NCI-H2196 treated with DMSO at 0.1 percent for 48 hours (cell line): Measurements from ENCODE around the gene KIAA1958.

Experiments
- DNase-seq: peaks from one replicate; lab custom pipeline; 2025; ENCODE audit not compliant: unreplicated experiment; lab: John Stamatoyannopoulos, UW

The KIAA1958 gene

GRCh38 chr9:112530751-112531205, 44.2 kb downstream of the KIAA1958 start:
- no peak for DNase-seq

GRCh38 chr9:112531666-112532282, 45.1 kb downstream of the KIAA1958 start:
- no peak for DNase-seq

DNA sequence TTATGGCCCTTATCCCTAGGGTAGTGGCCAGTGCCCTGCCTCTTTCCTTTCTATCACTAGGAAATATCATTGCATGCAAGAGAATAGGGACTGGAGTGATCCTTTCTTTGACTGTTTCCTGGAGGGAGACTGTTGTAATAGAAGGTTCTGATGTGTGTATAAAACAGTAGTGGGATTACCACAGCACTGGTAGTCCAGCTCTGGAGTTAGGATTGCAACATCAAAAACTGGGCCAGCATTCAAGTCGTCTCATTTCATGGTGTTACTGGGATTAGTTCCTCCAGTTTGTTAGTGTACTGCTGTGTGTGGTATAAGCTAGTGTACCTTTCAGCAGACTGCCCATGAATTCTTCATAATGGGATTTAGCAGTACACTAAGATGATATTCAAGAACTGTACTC, 45.8 kb downstream of the KIAA1958 start:
- no peak for DNase-seq

DNA sequence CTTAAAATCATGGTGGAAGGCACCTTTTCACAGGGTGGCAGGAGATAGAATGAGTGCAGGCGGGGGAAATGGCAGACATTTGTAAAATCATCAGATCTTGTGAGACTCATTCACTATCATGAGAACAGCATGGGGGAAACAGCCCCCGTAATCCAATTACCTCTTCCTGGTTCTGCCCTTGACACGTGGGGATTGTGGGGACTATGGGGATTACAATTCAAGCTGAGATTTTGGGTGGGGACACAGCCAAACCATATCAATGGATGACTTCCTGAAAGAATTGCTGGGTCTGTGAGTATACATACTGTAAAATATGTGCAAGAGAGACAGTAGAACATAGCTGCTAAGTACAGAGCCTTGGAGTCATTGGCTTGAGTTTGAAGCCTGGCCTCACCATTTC, 47.0 kb downstream of the KIAA1958 start:
- no peak for DNase-seq

- DNase-seq, result no peak
Measured at GRCh38 chr9:112535301-112535700, 48.7 kb downstream of the KIAA1958 start.

GRCh38 chr9:112535811-112536210, 49.2 kb downstream of the KIAA1958 start:
- DNase-seq, result no peak

DNA sequence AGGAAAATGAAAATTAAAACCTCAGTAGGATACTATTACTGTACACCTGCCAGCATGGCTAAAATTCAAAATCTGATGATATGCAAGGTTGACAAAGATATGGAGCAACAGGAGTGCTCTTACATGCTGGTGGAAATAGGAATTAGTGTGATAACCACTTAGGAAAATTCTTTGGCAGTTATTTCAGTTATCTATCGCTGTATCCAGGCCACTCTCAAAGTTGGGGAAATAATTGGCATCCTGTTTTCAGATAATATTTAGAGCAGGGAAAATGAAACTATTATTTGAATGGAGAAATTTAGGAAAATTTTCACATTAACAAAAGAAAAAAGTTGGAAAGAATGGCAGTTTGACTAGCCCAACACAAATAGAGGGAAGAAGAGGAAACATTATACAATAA, 50.9 kb downstream of the KIAA1958 start:
- DNase-seq, result no peak

DNA sequence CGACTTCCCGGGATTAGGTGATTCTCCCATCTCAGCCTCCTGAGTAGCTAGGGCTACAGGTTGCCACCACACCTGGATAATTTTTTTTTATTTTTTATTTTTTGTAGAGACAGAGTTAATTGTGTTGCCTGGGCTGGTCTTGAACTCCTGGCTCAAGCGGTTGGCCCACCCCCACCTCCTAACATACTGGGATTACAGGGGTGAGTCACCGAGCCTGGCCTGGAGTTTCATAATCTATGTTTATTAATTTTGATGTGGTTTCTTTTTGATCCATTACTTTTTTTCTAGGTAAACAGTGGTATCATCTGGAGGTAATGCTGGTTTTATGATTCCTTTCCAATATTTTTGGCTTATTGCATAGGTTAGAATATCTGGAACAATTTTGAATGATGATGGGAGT, 54.2 kb downstream of the KIAA1958 start:
- no peak for DNase-seq

DNA sequence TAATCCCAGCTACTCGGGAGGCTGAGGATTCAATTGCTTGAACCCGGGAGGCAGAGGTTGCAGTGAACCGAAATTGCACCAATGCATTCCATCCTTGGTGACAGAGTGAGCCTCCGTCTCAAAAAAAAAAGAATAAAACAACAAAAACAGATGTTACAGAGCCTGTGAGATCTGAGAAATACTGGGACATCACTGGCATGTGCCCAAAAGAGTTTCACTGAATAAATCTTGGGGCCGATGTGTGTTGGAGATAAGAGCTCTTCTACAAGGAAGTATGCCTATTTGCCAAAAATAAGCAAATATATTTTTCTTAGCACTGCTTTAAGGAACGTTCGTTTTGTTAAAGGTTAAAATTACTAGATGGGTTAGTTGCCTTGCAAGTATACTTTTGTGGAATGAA, 55.1 kb downstream of the KIAA1958 start:
- DNase-seq, result no peak

GRCh38 chr9:112542593-112543292, 56.1 kb downstream of the KIAA1958 start:
- DNase-seq, result no peak

DNA sequence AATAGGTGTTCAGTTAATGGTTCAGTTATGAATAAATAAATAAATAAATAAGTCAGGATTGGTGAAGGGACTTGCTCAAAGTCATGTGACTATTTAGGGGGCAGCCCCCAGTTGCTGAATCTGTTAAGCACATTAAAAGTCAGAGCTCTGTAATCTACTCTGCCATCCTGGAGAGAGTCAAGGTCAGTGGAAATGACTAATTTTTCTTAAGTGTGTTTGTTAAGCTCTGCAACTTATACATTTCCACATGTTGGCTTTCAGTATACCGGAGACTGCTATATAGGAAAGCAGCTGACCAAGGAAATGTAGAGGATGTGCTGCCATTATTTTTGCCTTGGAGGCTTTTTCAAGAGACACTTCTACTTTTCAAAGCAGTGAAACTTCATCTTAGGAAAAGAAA, 57.9 kb downstream of the KIAA1958 start:
- DNase-seq, result no peak

- DNase-seq, result no peak
Measured at GRCh38 chr9:112545237-112545636, 58.6 kb downstream of the KIAA1958 start.

DNA sequence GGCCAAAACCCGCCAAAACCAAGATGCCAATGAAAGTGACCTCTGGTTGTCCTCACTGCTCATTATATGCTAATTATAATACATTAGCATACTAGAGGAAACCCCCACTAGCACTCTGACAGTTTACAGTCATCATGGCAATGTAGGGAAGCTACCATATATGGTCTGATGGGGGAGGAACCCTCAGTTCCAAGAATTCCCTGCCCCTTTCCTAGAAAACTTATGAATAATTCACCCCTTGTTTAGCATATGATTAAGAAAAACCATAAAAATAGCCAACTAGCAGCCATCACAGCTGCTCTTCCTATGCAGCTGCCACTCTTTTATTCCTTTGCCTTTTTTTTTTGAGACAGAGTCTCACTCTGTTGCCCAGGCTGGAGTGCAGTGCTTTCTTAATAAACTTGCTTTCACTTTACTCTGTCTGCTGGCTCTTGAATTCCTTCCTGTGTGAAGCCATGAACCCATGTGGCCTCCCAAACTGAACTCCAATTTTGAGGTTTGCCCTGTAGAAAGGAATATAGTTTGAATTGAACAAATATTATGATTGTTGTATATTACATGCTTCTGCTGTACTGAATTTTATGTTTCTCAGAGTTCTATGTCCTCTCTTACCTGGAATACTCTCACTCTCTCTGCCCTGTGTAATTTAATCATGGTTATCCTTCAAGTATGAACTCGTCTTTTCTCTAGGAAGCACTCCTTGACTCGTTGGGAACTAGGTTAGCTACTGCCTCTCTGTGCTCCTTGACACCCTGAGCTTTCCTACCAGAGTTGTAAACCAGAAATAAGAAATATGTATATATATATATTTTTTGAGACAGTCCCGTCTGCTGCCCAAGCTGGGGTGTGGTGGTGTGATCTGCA, 59.8 kb downstream of the KIAA1958 start:
- no peak for DNase-seq

DNA sequence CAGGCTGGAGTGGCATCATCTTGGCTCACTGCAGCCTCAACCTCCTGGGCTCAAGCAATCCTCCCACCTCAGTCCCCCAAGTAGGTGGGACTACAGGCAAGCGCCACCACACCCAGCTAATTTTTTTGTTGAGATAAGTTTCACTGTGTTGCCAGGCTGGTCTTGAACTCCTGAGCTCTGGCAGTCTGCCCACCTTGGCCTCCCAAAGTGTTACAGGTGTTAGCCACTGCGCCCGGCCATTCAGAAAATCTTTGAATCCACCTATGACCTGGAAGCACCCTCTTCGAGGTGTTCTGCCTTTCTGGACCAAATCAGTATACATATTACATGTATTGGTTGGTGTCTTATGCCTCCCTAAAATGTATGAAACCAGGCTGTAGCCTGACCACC, 61.4 kb downstream of the KIAA1958 start:
- DNase-seq, result no peak

DNA sequence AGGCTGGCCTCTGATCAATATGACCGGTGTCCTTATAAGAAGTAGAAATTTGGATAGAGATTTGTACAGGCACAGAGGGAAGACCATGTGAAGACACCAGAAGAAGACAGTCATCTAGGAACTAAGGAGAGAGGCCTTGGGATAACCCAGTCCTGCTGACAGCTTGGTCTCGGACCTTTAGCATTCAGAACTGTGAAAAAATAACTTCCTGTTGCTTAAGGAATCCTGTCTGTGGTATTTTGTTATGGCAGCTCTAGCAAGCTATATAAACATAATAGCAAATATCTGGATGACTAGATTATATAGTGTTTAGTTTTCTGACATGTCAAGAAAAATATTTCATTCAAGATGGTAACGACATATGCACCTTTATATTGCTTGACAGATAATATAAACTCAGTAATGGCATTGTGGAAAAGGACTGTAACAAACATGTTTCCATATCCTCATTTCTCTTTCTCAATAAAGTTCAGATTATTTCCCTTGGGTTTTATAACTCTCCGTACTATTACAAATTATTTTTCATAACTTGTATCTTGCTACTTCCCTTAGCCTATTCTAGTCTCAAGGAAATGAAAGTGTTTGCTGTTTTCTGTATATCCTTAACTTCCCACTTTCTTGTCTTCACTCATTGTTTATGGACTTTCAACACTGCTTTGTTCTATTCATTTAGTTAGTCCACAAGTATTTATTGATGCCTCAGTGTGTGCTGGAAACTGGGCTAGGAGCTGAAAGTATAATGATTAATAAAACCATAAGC, 62.4 kb downstream of the KIAA1958 start:
- DNase-seq, result no peak

DNA sequence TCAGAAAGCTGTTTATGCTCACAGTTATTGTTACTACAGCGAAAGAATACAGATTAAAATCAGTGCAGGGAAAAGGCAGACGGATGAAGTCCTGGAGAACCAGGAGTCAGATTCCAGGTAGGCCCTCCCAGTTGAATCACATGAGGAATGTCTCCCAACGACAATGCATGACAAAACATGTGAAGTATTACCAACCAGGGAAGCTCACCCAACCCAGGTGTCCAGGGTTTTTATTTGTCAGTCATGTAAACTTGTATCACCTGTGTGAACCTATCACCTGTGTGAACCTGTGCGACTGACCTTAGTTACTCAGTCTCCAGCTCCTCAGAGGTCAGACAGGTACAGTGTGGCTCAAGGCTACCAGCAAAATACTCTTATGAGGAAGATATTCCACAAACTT, 63.9 kb downstream of the KIAA1958 start:
- no peak for DNase-seq

DNA sequence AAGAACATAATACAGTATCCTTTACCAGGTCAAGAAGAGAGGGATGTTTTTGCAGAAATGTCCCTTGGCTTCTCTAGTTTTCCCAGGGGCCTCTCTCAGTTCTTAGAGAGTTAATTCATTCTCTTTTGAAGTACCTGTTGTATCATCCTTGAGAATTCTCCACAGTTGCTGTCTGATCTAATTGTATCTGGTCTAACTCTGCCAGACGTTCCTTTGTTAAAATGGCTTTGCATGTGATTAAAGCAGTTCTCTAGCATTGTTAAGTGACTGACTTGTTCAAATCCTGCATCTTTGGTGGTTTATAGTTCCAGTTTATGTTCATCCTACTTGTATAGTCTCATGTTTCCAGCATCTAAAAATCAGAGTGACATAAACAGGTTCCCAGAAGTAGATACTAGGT, 65.0 kb downstream of the KIAA1958 start:
- DNase-seq, result no peak

GRCh38 chr9:112552229-112553056, 65.8 kb downstream of the KIAA1958 start:
- no peak for DNase-seq

- DNase-seq, result no peak
Measured at GRCh38 chr9:112553256-112553826, 66.7 kb downstream of the KIAA1958 start.

- no peak for DNase-seq
Measured at GRCh38 chr9:112554516-112554915, 67.9 kb downstream of the KIAA1958 start.
